Measurements from ENCODE around the gene WIPI1. TPM values are rescaled to one million over a fixed set of nuclear protein-coding genes. Genes with fewer than 3 reads are reported as not detected.
A peak's percentile ranks its signal among the peaks of the same experiment; 100 is the strongest.

Gene WIPI1
- total RNA-seq, 1 donor from 2014 or later = 89.9 TPM

DNA sequence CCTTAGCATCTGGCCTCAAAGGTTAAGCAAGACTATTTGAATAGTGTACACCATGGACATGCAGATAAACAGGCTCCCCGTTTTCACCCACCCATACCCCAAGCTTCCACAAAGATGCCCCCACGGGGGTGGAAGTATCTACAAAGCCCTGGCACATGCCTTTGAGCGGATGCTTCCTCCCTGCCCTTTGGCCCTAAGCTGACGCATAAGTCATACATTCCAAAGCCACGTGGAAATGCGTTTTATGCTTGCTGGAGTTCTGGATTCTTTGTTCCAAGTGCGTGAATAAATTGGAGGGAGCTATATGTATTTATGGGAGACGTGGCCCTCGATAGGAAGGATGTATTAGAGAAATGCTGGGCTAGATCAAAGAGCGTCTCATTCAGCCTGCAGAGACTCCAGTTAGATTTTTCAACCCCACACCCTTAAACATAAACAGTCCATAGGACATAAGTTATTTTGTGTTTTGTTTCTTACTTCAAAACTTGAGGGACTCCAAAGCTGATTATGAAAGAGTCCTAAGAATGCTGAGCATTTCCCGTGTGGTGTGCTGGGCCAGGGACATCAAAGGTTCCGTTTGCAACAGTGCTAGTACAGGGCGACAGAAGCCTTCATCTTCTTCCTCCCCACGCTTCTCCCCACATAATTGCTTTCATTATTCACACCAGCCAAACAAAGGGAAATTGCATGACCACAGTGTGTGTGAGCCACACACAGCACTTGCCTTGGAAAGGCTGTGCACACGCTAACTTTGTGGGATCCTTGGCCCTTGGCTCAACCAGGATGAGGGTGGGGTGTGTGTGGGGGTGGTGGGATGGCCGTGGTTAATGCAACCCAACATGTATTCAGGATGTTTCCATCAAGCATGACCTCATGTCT lies 73.6 kb downstream of the WIPI1 start:
- no peaks in the 10 kb centered on the region for H3K9me3 ChIP-seq (replicated peaks)
- H3K4me1 ChIP-seq = peaks cover 76% of the 10 kb centered on the region
- no peak overlapping the region for H3K4me3 ChIP-seq
- H3K36me3 ChIP-seq = no peaks in the 10 kb centered on the region
- DNase-seq = no peak
- no peaks in the 10 kb centered on the region for H3K27me3 ChIP-seq (ENCODE audit: low read depth)
- peak overlapping the region; percentile 75 for H3K27ac ChIP-seq (replicated peaks)
- TF ChIP-seq, protein P1, sequence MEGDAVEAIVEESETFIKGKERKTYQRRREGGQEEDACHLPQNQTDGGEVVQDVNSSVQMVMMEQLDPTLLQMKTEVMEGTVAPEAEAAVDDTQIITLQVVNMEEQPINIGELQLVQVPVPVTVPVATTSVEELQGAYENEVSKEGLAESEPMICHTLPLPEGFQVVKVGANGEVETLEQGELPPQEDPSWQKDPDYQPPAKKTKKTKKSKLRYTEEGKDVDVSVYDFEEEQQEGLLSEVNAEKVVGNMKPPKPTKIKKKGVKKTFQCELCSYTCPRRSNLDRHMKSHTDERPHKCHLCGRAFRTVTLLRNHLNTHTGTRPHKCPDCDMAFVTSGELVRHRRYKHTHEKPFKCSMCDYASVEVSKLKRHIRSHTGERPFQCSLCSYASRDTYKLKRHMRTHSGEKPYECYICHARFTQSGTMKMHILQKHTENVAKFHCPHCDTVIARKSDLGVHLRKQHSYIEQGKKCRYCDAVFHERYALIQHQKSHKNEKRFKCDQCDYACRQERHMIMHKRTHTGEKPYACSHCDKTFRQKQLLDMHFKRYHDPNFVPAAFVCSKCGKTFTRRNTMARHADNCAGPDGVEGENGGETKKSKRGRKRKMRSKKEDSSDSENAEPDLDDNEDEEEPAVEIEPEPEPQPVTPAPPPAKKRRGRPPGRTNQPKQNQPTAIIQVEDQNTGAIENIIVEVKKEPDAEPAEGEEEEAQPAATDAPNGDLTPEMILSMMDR (IDR thresholded peaks at IDR 0.05; ENCODE audit: borderline replicate concordance) = no peak
- intact Hi-C loops (cut with micrococcal nuclease) = no loop called here

DNA sequence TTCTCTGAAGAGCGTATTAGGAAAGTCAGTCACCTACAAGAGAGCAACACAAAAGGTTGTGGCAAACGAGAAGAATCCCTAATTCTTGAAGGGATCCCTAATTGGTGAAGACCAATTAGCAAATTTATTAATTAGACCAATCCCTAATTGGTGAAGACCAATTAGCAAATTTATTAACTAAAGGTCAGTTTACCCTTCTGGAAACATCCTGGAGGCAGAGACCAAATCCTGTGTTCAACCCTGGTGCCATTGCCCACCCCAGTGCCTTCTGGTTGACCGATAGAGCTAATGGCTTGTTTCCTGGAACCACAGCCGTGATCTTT lies 74.2 kb downstream of the WIPI1 start:
- no peaks in the 10 kb centered on the region for H3K27me3 ChIP-seq (ENCODE audit: low read depth)
- H3K9me3 ChIP-seq (replicated peaks) = no peaks in the 10 kb centered on the region
- no peaks in the 10 kb centered on the region for H3K36me3 ChIP-seq
- TF ChIP-seq, protein P1 (IDR thresholded peaks at IDR 0.05; ENCODE audit: borderline replicate concordance) = no peak
- H3K4me1 ChIP-seq = peaks cover 82% of the 10 kb centered on the region
- H3K27ac ChIP-seq (replicated peaks) = peak overlapping the region; percentile 75
- intact Hi-C loops (cut with micrococcal nuclease) = no loop called here
- no peak overlapping the region for H3K4me3 ChIP-seq
- no peak for DNase-seq

DNA sequence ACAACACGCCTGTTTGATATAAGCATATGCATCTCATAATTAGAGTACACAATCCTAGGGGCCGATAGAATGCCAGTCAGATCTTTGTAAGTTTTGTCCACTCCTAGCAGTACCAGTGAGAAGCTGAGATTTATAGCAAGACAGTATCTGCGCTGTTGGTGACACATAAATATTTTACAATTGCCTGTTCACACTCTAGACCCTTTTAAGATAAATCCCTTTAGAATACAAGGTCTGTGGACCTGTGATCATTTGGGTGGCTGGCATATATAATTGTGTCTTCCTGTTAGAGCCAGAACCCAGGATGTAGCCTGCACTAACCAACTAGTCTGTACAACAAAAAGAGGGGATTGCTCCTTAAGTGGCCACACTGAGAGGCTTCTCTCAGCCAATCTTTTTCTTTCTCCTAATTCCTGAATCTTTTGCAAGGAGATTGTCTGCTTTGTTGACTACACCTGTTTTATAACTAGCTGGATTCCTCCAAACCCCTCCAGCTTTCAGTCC lies 74.7 kb downstream of the WIPI1 start:
- intact Hi-C loops (cut with micrococcal nuclease) = no loop called here
- no peaks in the 10 kb centered on the region for H3K36me3 ChIP-seq
- H3K4me3 ChIP-seq = no peak overlapping the region
- no peaks in the 10 kb centered on the region for H3K27me3 ChIP-seq (ENCODE audit: low read depth)
- DNase-seq = no peak
- H3K4me1 ChIP-seq = peaks cover 84% of the 10 kb centered on the region
- H3K27ac ChIP-seq (replicated peaks) = peak overlapping the region; percentile 75
- TF ChIP-seq, protein P1 (IDR thresholded peaks at IDR 0.05; ENCODE audit: borderline replicate concordance) = no peak
- no peaks in the 10 kb centered on the region for H3K9me3 ChIP-seq (replicated peaks)

DNA sequence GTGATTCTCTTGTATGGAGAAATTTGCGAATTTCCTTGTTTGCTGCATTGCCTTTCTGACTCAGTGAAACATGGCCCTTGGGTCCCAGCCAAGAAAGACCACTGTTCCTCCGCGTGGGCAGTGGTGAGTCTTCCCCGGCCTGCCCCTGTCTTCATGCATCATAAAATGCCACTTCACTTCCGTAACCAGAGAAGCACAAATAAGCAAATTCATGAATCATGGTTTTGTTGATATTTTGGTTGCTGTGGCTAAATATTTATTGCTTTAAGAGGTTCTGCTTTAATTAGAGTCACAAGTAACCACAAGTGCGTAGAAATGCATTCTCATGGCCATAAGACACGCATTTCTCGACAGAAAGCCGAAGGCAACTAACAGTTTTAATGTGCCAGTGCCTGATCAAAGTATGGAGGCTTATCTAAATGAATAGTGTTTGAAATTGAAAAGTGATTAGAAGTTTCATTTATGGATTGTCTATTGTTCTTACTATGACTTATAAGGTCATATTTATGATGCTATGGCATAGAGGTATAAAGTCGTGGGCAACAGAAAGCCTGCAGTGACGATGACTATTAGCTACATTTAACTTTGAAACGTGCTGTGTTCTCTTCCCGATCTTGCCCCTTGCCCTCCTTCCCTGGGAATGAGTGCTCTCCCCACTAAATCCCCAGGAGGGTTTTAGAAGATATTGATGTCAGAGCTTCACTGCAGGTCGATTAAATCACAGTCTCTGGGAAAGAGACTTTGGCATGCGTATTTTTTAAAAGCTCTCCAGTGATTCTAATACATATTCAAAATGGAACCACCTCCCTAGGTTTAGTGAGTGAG lies 76.0 kb downstream of the WIPI1 start:
- Histone ChIP-seq H3K9me3 (replicated peaks) (no peaks in the 10 kb centered on the region), H3K4me1 (peaks cover 80% of the 10 kb centered on the region), H3K27ac (replicated peaks) (peak overlapping the region; percentile 100), H3K27me3 (ENCODE audit: low read depth) (no peaks in the 10 kb centered on the region), H3K4me3 (no peak overlapping the region), H3K36me3 (no peaks in the 10 kb centered on the region)
- DNase-seq = no peak
- TF ChIP-seq, protein P1 (IDR thresholded peaks at IDR 0.05; ENCODE audit: borderline replicate concordance) = no peak
- intact Hi-C loops (cut with micrococcal nuclease) = no loop called here

DNA sequence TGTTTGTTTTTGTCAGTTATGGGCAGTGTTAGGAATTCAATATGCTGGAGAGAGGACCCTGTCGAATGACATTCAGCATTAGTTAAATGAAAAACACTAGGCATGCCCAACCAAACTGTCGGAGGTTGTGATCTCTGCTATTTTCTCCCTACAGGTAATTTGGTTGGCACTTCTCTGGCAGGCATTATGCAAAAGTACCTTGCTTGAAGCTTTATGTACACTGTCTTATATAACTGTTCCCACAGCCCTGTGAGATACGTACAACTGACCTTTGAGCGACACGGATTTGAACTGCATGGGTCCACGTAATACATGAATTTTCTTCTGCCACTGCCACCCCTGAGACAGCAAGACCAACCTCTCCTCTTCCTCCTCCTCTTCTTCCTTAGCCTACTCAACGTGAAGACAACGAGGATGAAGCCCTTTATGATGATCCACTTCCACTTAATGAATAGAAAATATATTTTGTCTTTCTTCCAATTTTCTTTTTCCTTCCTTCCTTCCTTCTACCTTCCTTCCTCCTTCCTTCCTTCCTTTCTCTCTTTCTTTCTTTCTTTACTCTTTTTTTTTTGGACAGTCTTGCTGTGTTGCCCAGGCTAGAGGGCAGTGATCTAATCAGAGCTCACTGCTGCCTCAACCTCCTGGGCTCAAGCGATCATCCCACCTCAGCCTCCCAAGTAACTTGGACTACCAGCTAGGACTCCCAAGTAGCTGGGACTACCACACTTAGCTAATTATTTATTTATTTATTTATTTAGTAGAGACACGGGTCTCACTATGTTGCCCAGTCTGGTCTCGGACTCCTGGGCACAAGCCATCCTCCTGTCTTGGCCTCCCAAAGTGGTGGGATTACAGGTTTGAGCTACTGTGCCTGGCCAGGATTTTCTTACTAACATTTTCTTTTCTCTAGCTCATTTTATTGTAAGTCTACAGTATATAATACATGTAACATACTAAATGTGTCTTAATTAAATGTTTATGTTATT lies 77.3 kb downstream of the WIPI1 start:
- intact Hi-C loops (cut with micrococcal nuclease) = no loop called here
- Histone ChIP-seq H3K4me3 (no peak overlapping the region), H3K27me3 (ENCODE audit: low read depth) (no peaks in the 10 kb centered on the region), H3K27ac (replicated peaks) (peak overlapping the region; percentile 100), H3K4me1 (peaks cover 70% of the 10 kb centered on the region), H3K9me3 (replicated peaks) (no peaks in the 10 kb centered on the region), H3K36me3 (no peaks in the 10 kb centered on the region)
- DNase-seq = no peak
- TF ChIP-seq, protein P1 (IDR thresholded peaks at IDR 0.05; ENCODE audit: borderline replicate concordance) = no peak
